Measurements from ENCODE around the gene ZMYND11.

- TF ChIP-seq, protein P1, sequence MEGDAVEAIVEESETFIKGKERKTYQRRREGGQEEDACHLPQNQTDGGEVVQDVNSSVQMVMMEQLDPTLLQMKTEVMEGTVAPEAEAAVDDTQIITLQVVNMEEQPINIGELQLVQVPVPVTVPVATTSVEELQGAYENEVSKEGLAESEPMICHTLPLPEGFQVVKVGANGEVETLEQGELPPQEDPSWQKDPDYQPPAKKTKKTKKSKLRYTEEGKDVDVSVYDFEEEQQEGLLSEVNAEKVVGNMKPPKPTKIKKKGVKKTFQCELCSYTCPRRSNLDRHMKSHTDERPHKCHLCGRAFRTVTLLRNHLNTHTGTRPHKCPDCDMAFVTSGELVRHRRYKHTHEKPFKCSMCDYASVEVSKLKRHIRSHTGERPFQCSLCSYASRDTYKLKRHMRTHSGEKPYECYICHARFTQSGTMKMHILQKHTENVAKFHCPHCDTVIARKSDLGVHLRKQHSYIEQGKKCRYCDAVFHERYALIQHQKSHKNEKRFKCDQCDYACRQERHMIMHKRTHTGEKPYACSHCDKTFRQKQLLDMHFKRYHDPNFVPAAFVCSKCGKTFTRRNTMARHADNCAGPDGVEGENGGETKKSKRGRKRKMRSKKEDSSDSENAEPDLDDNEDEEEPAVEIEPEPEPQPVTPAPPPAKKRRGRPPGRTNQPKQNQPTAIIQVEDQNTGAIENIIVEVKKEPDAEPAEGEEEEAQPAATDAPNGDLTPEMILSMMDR (tag by site-specific recombination; IDR thresholded peaks at IDR 0.05) = no peak
- TF ChIP-seq KLF16 (tag by site-specific recombination; IDR thresholded peaks at IDR 0.05) = no peak
These were observed 116.8 kb downstream of the ZMYND11 start for GRCh38 chr10:251982-252582.
